Measurements from ENCODE around the gene TMC3. TPM values are rescaled to one million over a fixed set of nuclear protein-coding genes. Genes with fewer than 3 reads are reported as not detected.

TMC3 gene
- total RNA-seq, 2 experiments from 2014 or later = not detected

DNA sequence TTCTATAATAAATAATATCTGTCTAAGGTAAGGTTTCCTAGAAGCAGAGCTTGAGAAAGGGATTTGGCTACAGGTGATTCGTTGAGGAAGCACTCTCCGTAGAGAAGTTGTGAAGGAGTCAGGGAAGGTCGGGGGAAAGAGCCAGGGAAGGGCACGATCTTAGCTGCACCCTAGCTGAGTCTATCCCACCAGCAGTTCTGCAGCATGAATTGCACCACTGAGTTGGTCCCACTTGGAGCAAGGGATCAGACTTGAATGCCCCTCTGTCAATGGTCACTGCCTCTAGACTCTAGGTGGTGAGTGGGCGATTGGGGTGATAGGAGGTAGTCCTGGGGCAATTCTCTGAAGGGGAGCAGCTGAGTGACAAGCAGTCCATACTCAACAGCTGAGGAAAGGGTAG, 13.5 kb downstream of the TMC3 start:
- no peak for ATAC-seq (ENCODE audit: poor library complexity)
- no peaks in the 10 kb centered on the region for H3K27me3 Mint-ChIP-seq
- H3K4me3 Mint-ChIP-seq = no peak overlapping the region
- H3K4me1 Mint-ChIP-seq (ENCODE audit: low read depth) = no peaks in the 10 kb centered on the region
- DNase-seq = no peak
- H3K27ac Mint-ChIP-seq = no peak overlapping the region
- Histone ChIP-seq H3K36me3 (ENCODE audit: insufficient read depth, low read length) (no peaks in the 10 kb centered on the region), H3K27me3 (ENCODE audit: control insufficient read depth in 1 of 2, insufficient read depth in 2 of 2, low read length in 2 of 2) (peaks cover 0 to 2% of the 10 kb centered on the region in 2 experiments), H3K9me3 (ENCODE audit: control insufficient read depth in 1 of 2, insufficient read depth in 1 of 2, low read length in 2 of 2) (no peaks in the 10 kb centered on the region), H3K27ac (ENCODE audit: low read depth in 1 of 2, low read length in 2 of 2) (no peak overlapping the region), H3K4me1 (ENCODE audit: insufficient read depth, low read length) (no peaks in the 10 kb centered on the region), H3K4me3 (ENCODE audit: low read length) (no peak overlapping the region)
- no peaks in the 10 kb centered on the region for H3K36me3 Mint-ChIP-seq (ENCODE audit: low read depth)
- ChIA-PET CTCF (interaction anchor here (0.5 kb wide), 1 partner anchor 222 kb away, joined by 3 read pairs; no protein-coding TSS in a partner anchor), POLR2A (no interaction called here)
- no peaks in the 10 kb centered on the region for H3K9me3 Mint-ChIP-seq
- intact Hi-C loops (cut with DNase I, micrococcal nuclease) = no loop called here
- TF ChIP-seq, protein P1, sequence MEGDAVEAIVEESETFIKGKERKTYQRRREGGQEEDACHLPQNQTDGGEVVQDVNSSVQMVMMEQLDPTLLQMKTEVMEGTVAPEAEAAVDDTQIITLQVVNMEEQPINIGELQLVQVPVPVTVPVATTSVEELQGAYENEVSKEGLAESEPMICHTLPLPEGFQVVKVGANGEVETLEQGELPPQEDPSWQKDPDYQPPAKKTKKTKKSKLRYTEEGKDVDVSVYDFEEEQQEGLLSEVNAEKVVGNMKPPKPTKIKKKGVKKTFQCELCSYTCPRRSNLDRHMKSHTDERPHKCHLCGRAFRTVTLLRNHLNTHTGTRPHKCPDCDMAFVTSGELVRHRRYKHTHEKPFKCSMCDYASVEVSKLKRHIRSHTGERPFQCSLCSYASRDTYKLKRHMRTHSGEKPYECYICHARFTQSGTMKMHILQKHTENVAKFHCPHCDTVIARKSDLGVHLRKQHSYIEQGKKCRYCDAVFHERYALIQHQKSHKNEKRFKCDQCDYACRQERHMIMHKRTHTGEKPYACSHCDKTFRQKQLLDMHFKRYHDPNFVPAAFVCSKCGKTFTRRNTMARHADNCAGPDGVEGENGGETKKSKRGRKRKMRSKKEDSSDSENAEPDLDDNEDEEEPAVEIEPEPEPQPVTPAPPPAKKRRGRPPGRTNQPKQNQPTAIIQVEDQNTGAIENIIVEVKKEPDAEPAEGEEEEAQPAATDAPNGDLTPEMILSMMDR (IDR thresholded peaks at IDR 0.05) = no peak

DNA sequence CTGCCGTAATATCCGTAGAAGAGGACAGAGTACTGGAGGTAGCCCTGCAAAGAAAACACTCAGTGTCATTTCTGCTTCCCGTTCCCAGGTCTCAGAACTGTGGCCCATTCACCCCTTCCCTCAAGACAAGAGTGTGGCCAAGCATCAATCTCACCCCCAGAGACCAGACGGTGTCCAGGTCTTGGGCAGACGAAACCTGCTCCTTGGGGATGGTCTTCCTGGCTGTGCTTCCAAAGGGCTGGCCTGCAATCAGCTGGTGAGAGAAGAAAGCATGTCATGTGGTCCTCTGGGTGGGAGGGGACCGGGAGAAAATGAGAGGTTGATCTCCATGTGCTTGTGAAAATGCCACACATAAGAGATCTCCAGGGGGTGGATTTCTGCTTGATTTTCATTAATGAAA, 15.8 kb downstream of the TMC3 start:
- Histone ChIP-seq H3K4me1 (ENCODE audit: insufficient read depth, low read length) (no peaks in the 10 kb centered on the region), H3K27me3 (ENCODE audit: control insufficient read depth in 1 of 2, insufficient read depth in 2 of 2, low read length in 2 of 2) (peaks cover 0 to 2% of the 10 kb centered on the region in 2 experiments), H3K36me3 (ENCODE audit: insufficient read depth, low read length) (no peaks in the 10 kb centered on the region), H3K27ac (ENCODE audit: low read depth in 1 of 2, low read length in 2 of 2) (no peak overlapping the region), H3K9me3 (ENCODE audit: control insufficient read depth in 1 of 2, insufficient read depth in 1 of 2, low read length in 2 of 2) (no peaks in the 10 kb centered on the region), H3K4me3 (ENCODE audit: low read length) (no peak overlapping the region)
- Mint-ChIP-seq H3K4me1 (ENCODE audit: low read depth) (no peaks in the 10 kb centered on the region), H3K9me3 (no peaks in the 10 kb centered on the region), H3K27me3 (no peaks in the 10 kb centered on the region), H3K36me3 (ENCODE audit: low read depth) (no peaks in the 10 kb centered on the region), H3K4me3 (no peak overlapping the region), H3K27ac (no peak overlapping the region)
- DNase-seq (no peak), ATAC-seq (ENCODE audit: poor library complexity) (no peak)
- ChIA-PET POLR2A (no interaction called here), CTCF (interaction anchor here (1.4 kb wide), 1 partner anchor 92 kb away, joined by 3 read pairs; no protein-coding TSS in a partner anchor)
- TF ChIP-seq, protein P1 (IDR thresholded peaks at IDR 0.05) = no peak
- intact Hi-C loops (cut with DNase I, micrococcal nuclease) = no loop called here

DNA sequence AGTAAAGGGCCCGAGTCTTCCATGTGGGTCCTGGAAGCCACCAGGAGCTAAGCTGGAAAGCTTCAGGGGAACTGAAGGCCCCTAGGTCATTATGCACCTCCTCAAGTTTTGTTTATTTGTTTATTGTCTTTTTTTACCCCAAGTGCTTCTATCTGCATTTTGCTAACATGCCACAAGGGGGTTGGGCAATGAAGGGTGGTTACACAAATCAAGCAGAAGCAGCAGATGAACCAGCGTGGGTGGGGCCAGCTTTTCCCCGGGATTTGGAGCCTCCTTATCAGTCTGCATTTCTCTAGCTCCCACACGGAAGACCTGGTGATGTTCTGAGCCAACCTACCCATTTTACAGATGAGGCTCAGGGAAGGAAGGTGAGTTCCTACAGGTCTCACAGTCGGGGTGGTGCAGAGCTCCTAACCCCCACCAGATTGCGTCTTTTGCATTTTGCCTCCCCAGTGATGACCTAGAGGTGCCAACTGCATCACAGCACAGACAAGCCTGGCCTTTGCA, 16.8 kb downstream of the TMC3 start:
- no peak overlapping the region for H3K4me3 Mint-ChIP-seq
- TF ChIP-seq, protein P1 (IDR thresholded peaks at IDR 0.05) = no peak
- intact Hi-C loops (cut with DNase I, micrococcal nuclease) = no loop called here

More for the DNA sequence above, 16.8 kb downstream of the TMC3 start:
- no peak for DNase-seq
- Mint-ChIP-seq H3K4me1 (ENCODE audit: low read depth) (no peaks in the 10 kb centered on the region), H3K27ac (no peak overlapping the region), H3K36me3 (ENCODE audit: low read depth) (no peaks in the 10 kb centered on the region), H3K27me3 (no peaks in the 10 kb centered on the region), H3K9me3 (no peaks in the 10 kb centered on the region)
- POLR2A ChIA-PET = no interaction called here
- H3K9me3 ChIP-seq (ENCODE audit: control insufficient read depth in 1 of 2, insufficient read depth in 1 of 2, low read length in 2 of 2) = no peaks in the 10 kb centered on the region
- no peak overlapping the region for H3K27ac ChIP-seq (ENCODE audit: low read depth in 1 of 2, low read length in 2 of 2)
- H3K4me1 ChIP-seq (ENCODE audit: insufficient read depth, low read length) = no peaks in the 10 kb centered on the region
- no peak for ATAC-seq (ENCODE audit: poor library complexity)
- peaks cover 0 to 2% of the 10 kb centered on the region in 2 experiments for H3K27me3 ChIP-seq (ENCODE audit: control insufficient read depth in 1 of 2, insufficient read depth in 2 of 2, low read length in 2 of 2)
- H3K4me3 ChIP-seq (ENCODE audit: low read length) = no peak overlapping the region
- CTCF ChIA-PET = interaction anchor here (0.8 kb wide), 1 partner anchor 83 kb away, joined by 3 read pairs; no protein-coding TSS in a partner anchor
- H3K36me3 ChIP-seq (ENCODE audit: insufficient read depth, low read length) = no peaks in the 10 kb centered on the region

Data from CD4-positive, alpha-beta T cell (primary cell).